ENCODE data around the gene BEND6.

GRCh38 chr6:56927538-56928453, 27.1 kb upstream of the BEND6 start:
- TF ChIP-seq EZH2 (IDR thresholded peaks at IDR 0.05; ENCODE audit: insufficient read depth, poor library complexity, severe bottlenecking) (no peak), EZH2phosphoT487 (IDR thresholded peaks at IDR 0.05; ENCODE audit: insufficient read depth, low read depth) (no peak)

All from GM23248 (cell line).